ENCODE data around the gene MIGA1.

MIGA1 gene

DNA sequence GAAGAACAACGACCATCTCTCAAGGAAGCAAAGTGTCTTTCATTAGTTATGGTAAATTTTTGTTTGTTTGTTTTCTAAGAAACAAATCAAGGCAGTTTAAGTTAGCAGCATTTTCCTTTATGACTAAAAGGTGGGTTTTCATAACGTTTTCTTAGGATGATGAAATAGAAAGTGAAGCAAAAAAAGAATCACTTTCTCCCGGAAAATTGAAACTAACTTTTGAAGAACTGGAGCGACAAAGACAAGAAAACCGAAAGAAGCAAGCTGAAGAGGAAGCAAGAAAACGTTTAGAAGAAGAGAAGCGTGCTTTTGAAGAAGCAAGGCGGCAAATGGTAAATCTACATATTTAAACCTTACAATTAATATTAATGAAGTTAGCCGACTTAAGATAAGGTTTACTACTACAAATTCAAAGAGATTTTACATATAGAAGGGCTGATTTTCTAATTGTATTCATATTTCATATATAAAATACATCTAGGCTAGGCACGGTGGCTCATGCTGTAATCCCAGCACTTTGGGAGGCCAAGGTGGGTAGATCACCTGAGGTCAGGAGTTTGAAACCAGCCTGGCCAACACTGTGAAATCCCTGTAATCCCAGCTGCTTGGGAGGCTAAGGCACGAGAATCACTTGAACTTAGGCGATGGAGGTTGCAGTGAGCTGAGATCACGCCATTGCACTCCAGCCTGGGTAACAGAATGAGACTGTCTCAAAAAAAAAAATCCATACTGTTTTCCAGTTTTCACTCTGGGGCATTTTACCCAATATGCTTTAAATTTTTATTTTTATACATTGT, 147.3 kb downstream of the MIGA1 start:
- DNase-seq: no peak

DNA sequence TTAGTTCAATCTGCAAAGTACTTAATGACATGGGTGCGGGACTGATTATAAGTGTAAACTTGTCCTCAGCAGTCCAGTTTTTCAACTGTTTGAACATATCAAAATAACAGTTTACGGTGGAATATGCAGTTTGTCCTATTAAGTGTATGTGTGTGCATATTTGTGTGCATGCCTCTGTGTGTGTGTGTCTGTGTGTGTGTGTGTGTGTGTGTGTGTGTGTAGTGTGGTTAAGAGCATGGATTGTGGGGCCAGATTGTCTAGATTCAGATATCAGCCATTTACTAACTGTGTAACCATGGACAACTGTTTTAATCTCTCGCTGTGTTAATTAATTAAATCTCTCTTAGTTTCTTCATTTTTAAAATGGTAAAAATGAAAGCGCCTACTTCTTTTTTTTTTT, 148.0 kb downstream of the MIGA1 start:
- no peak for DNase-seq

All from GDM1 (cell line).